CD14-positive monocyte (primary cell): ENCODE results near the gene APMAP. TPM values are rescaled to one million over a fixed set of nuclear protein-coding genes. Genes with fewer than 3 reads are reported as not detected.

Source experiments
- DNase-seq, 3 donors: peaks; one replicate each; pipeline ENCODE4 v3.0.0-alpha.2; 2011 to 2022
- H2AFZ ChIP-seq: 2 replicates; pipeline ENCODE4 v1.6.0; 2012; ENCODE audit warnings: mild to moderate bottlenecking, low read depth, low read length, inconsistent platforms; ENCODE audit not compliant: insufficient read depth, poor library complexity, severe bottlenecking
- H3K27ac ChIP-seq, 2 donors: 1 replicate in 1 of 2; 2 replicates in 1 of 2; pipeline ENCODE4 v1.5.1; 2012 to 2013; ENCODE audit warnings: low read length in 2 of 2, control low read depth in 1 of 2, inconsistent platforms in 1 of 2, low read depth in 1 of 2, mild to moderate bottlenecking in 1 of 2
- H3K27me3 ChIP-seq, 2 donors: one replicate each; pipeline versions ENCODE4 v1.6.0 to v1.6.1; 2011 to 2013; ENCODE audit warnings: low read length in 2 of 2; ENCODE audit not compliant: control insufficient read depth in 2 of 2, insufficient read depth in 2 of 2
- H3K36me3 ChIP-seq, 2 donors: replicated peaks in 1 of 2; 1 replicate in 1 of 2; 2 replicates in 1 of 2; pipeline versions ENCODE4 v1.5.1 to v1.6.1; 2012 to 2013; ENCODE audit warnings: low read length in 2 of 2, control low read depth in 1 of 2, inconsistent platforms in 1 of 2, mild to moderate bottlenecking in 1 of 2; ENCODE audit not compliant: insufficient read depth in 2 of 2, control insufficient read depth in 1 of 2
- H3K4me1 ChIP-seq, 2 donors: 1 replicate in 1 of 2; 2 replicates in 1 of 2; pipeline versions ENCODE4 v1.5.1 to v1.6.1; 2012 to 2013; ENCODE audit warnings: low read length in 2 of 2, control low read depth in 1 of 2, inconsistent platforms in 1 of 2, mild to moderate bottlenecking in 1 of 2, moderate library complexity in 1 of 2; ENCODE audit not compliant: insufficient read depth in 2 of 2, control insufficient read depth in 1 of 2
- H3K4me2 ChIP-seq: replicated peaks from 2 replicates; pipeline ENCODE3; 2012; ENCODE audit warnings: low read length, moderate library complexity, mild to moderate bottlenecking; ENCODE audit not compliant: poor library complexity, severe bottlenecking; ENCODE audit errors: extremely low read depth
- H3K4me3 ChIP-seq, 3 experiments: fragments of 200-600 bp in 1 of 3; sonication (generic) in 1 of 3; replicated peaks in 1 of 3; 1 replicate in 2 of 3; 2 replicates in 1 of 3; pipeline ENCODE4 v1.5.1; 2011 to 2013; ENCODE audit warnings: low read length in 3 of 3, mild to moderate bottlenecking in 3 of 3, control low read depth in 2 of 3, low read depth in 2 of 3, inconsistent platforms in 1 of 3, moderate library complexity in 1 of 3
- H3K79me2 ChIP-seq: 2 replicates; pipeline ENCODE4 v1.6.0; 2012; ENCODE audit warnings: mild to moderate bottlenecking, control low read depth, inconsistent platforms, low read length, moderate library complexity; ENCODE audit not compliant: insufficient read depth
- H3K9ac ChIP-seq: 2 replicates; pipeline ENCODE4 v1.6.0; 2017; ENCODE audit warnings: low read length, mild to moderate bottlenecking; ENCODE audit not compliant: insufficient read depth, poor library complexity, severe bottlenecking
- H3K9me3 ChIP-seq, 2 donors: replicated peaks in 1 of 2; 1 replicate in 1 of 2; 2 replicates in 1 of 2; pipeline versions ENCODE4 v1.5.1 to v1.6.1; 2012 to 2013; ENCODE audit warnings: low read length in 2 of 2, control low read depth in 1 of 2; ENCODE audit not compliant: control insufficient read depth in 1 of 2, insufficient read depth in 1 of 2
- H4K20me1 ChIP-seq: 2 replicates; pipeline ENCODE4 v1.6.0; 2012; ENCODE audit warnings: mild to moderate bottlenecking, low read length, control low read depth, moderate library complexity; ENCODE audit not compliant: insufficient read depth
- H3K27ac Mint-ChIP-seq, 7 donors: one replicate each; pipeline ENCODE4 v1.8.0; 2020; ENCODE audit warnings: mild to moderate bottlenecking in 7 of 7, mixed read lengths in 7 of 7, moderate library complexity in 6 of 7, inconsistent platforms in 2 of 7
- H3K27me3 Mint-ChIP-seq, 3 donors: one replicate each; pipeline ENCODE4 v1.8.0; 2021 to 2022; ENCODE audit warnings: low read depth in 3 of 3, mild to moderate bottlenecking in 3 of 3, mixed read lengths in 3 of 3, moderate library complexity in 3 of 3, inconsistent platforms in 1 of 3
- H3K36me3 Mint-ChIP-seq, 2 donors: one replicate each; pipeline ENCODE4 v1.8.0; 2020; ENCODE audit warnings: mixed read lengths in 2 of 2, inconsistent platforms in 1 of 2, mild to moderate bottlenecking in 1 of 2
- H3K4me1 Mint-ChIP-seq: one replicate; pipeline ENCODE4 v1.8.0; 2020; ENCODE audit warnings: mild to moderate bottlenecking, mixed read lengths
- H3K4me3 Mint-ChIP-seq, 2 donors: one replicate each; pipeline ENCODE4 v1.8.0; 2020; ENCODE audit warnings: mild to moderate bottlenecking in 2 of 2, mixed read lengths in 2 of 2, moderate library complexity in 1 of 2
- H3K9me3 Mint-ChIP-seq, 7 donors: one replicate each; pipeline ENCODE4 v1.8.0; 2020 to 2022; ENCODE audit warnings: mixed read lengths in 7 of 7, mild to moderate bottlenecking in 6 of 7, moderate library complexity in 6 of 7, inconsistent platforms in 2 of 7
- WGBS: methylation state at CpG from one replicate; pipeline ENCODE4 v1.1.5; 2013; ENCODE audit warnings: missing lambda C conversion rate; ENCODE audit not compliant: insufficient coverage; 5-methylcytosine and 5-hydroxymethylcytosine counted together
- intact Hi-C, 2 donors: fragments of 100-400 bp; cut with micrococcal nuclease; formaldehyde crosslinking; loops; one replicate each; pipeline versions ENCODE4 v1.15.0 to v1.15.1; 2023
- polyA plus RNA-seq, 3 donors: library from polyadenylated mRNA; depleted of rRNA in 1 of 3; unstranded in 2 of 3; stranded (reverse) in 1 of 3; fragments of 300-500 nt in 2 of 3; fragments of >200 nt in 1 of 3; fragmentation: Illumina TruSeq in 2 of 3; gene quantifications; 1 replicate in 2 of 3; 2 replicates in 1 of 3; pipeline ENCODE4 v1.2.3, GENCODE V29; 2012 to 2021
- TF ChIP-seq, protein P1 (sequence below): fragments of 200-600 bp; IDR thresholded peaks from one replicate; pipeline ENCODE4 v1.8.0; 2022; ENCODE audit warnings: antibody characterized with exemption, mild to moderate bottlenecking

APMAP gene
- polyA plus RNA-seq, 3 donors = 26.9 to 74.0 (median 73.2) TPM

GRCh38 chr20:24915892-24916291 is 76.7 kb downstream of the APMAP start:
- H3K36me3 ChIP-seq = no peaks in the 10 kb centered on the region
- Mint-ChIP-seq H3K27ac (no peak overlapping the region), H3K4me1 (peaks cover 8% of the 10 kb centered on the region), H3K36me3 (no peaks in the 10 kb centered on the region), H3K27me3 (peaks cover 4 to 10% (median 7%) of the 10 kb centered on the region in 3 donors), H3K4me3 (no peak overlapping the region), H3K9me3 (no peaks in the 10 kb centered on the region)
- H3K27me3 ChIP-seq = no peaks in the 10 kb centered on the region
- intact Hi-C loops = loop anchor here in 1 of 2 donors (5.0 to 10.0 kb wide), 2 partner anchors 814 to 1021 kb away; no protein-coding TSS in a partner anchor
- H3K9me3 ChIP-seq = no peaks in the 10 kb centered on the region
- DNase-seq = no peak
- no peaks in the 10 kb centered on the region for H3K79me2 ChIP-seq
- no peak overlapping the region for H3K4me2 ChIP-seq
- TF ChIP-seq, protein P1, sequence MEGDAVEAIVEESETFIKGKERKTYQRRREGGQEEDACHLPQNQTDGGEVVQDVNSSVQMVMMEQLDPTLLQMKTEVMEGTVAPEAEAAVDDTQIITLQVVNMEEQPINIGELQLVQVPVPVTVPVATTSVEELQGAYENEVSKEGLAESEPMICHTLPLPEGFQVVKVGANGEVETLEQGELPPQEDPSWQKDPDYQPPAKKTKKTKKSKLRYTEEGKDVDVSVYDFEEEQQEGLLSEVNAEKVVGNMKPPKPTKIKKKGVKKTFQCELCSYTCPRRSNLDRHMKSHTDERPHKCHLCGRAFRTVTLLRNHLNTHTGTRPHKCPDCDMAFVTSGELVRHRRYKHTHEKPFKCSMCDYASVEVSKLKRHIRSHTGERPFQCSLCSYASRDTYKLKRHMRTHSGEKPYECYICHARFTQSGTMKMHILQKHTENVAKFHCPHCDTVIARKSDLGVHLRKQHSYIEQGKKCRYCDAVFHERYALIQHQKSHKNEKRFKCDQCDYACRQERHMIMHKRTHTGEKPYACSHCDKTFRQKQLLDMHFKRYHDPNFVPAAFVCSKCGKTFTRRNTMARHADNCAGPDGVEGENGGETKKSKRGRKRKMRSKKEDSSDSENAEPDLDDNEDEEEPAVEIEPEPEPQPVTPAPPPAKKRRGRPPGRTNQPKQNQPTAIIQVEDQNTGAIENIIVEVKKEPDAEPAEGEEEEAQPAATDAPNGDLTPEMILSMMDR = no peak
- H4K20me1 ChIP-seq = no peaks in the 10 kb centered on the region
- no peak overlapping the region for H3K9ac ChIP-seq
- H3K4me3 ChIP-seq = no peak overlapping the region
- WGBS = 93% methylated on average over 7 of the region's 7 CpGs
- no peak overlapping the region for H2AFZ ChIP-seq
- no peak overlapping the region for H3K27ac ChIP-seq
- peaks cover 0 to 5% of the 10 kb centered on the region in 2 donors for H3K4me1 ChIP-seq

GRCh38 chr20:24915440-24915839 is 77.1 kb downstream of the APMAP start:
- H3K4me1 Mint-ChIP-seq = peaks cover 8% of the 10 kb centered on the region
- no peak overlapping the region for H3K27ac ChIP-seq
- H3K9ac ChIP-seq = no peak overlapping the region
- H3K9me3 Mint-ChIP-seq = no peaks in the 10 kb centered on the region
- TF ChIP-seq, protein P1 = no peak
- H3K27me3 ChIP-seq = no peaks in the 10 kb centered on the region
- no peak for DNase-seq
- 95% methylated on average over 9 of the region's 9 CpGs for WGBS
- no peaks in the 10 kb centered on the region for H3K79me2 ChIP-seq
- peaks cover 4 to 10% (median 7%) of the 10 kb centered on the region in 3 donors for H3K27me3 Mint-ChIP-seq
- H3K4me3 ChIP-seq = no peak overlapping the region
- H3K9me3 ChIP-seq = no peaks in the 10 kb centered on the region
- no peak overlapping the region for H3K4me3 Mint-ChIP-seq
- intact Hi-C loops = loop anchor here in 1 of 2 donors (5.0 to 10.0 kb wide), 2 partner anchors 813 to 1021 kb away; no protein-coding TSS in a partner anchor
- peaks cover 0 to 5% of the 10 kb centered on the region in 2 donors for H3K4me1 ChIP-seq
- H3K36me3 Mint-ChIP-seq = no peaks in the 10 kb centered on the region
- H3K36me3 ChIP-seq = no peaks in the 10 kb centered on the region
- H3K27ac Mint-ChIP-seq = no peak overlapping the region
- no peak overlapping the region for H3K4me2 ChIP-seq
- no peaks in the 10 kb centered on the region for H4K20me1 ChIP-seq
- H2AFZ ChIP-seq = no peak overlapping the region
